Renal cortex interstitium (tissue), 11 donors: ENCODE data around the gene GFPT2. TPM values are rescaled to one million over a fixed set of nuclear protein-coding genes. Genes with fewer than 3 reads are reported as not detected.

ENCODE experiments used
- DNase-seq, 11 donors: peaks; one replicate each; pipeline ENCODE4 v3.0.0-alpha.2; 2013; ENCODE audit warnings: low read depth in 9 of 11, low spot score in 4 of 11; ENCODE audit errors: extremely low read depth in 1 of 11
- polyA plus RNA-seq, 3 donors: library from polyadenylated mRNA; unstranded; fragments of 120-200 nt; gene quantifications; one replicate each; pipeline ENCODE4 v1.2.1, GENCODE V29; 2013; ENCODE audit not compliant: insufficient read length in 3 of 3

GFPT2 gene
- polyA plus RNA-seq, 3 donors, result 4.8 to 6.2 (median 5.3) TPM

GRCh38 chr5:180294913-180295555, 58.1 kb downstream of the GFPT2 start:
- DNase-seq, result no peak

GRCh38 chr5:180294411-180294810, 58.7 kb downstream of the GFPT2 start:
- no peak for DNase-seq

- DNase-seq, result peak; percentile 64 to 84 (median 81)
Observed at GRCh38 chr5:180291943-180292831, 60.9 kb downstream of the GFPT2 start, which contains the start of gene MAPK9. Gene MAPK9 (minus strand): TSS chr5:180292083. CDS start chr5:180280561, 11,522 bp downstream.

GRCh38 chr5:180291234-180291940, 61.7 kb downstream of the GFPT2 start:
- no peak for DNase-seq

GRCh38 chr5:180290568-180291233, 62.4 kb downstream of the GFPT2 start:
- no peak for DNase-seq

GRCh38 chr5:180289966-180290365, 63.2 kb downstream of the GFPT2 start:
- DNase-seq, result no peak

- no peak for DNase-seq
Observed at GRCh38 chr5:180289433-180289832, 63.7 kb downstream of the GFPT2 start.

GRCh38 chr5:180287868-180288267, 65.3 kb downstream of the GFPT2 start:
- DNase-seq, result no peak

- no peak for DNase-seq
Observed at GRCh38 chr5:180287404-180287803, 65.7 kb downstream of the GFPT2 start.

GRCh38 chr5:180284149-180284548, 69.0 kb downstream of the GFPT2 start:
- no peak for DNase-seq

GRCh38 chr5:180283026-180283615, 70.0 kb downstream of the GFPT2 start:
- no peak for DNase-seq

- no peak for DNase-seq
Observed at GRCh38 chr5:180282281-180282680, 70.9 kb downstream of the GFPT2 start.

- no peak for DNase-seq
Observed at GRCh38 chr5:180281706-180282105, 71.4 kb downstream of the GFPT2 start.

GRCh38 chr5:180274695-180275094, 78.4 kb downstream of the GFPT2 start:
- DNase-seq, result no peak

GRCh38 chr5:180271221-180271620, 81.9 kb downstream of the GFPT2 start:
- no peak for DNase-seq

- no peak for DNase-seq
Observed at GRCh38 chr5:180259260-180259611, 93.9 kb downstream of the GFPT2 start.

- DNase-seq, result no peak
Observed at GRCh38 chr5:180253036-180253824, 99.9 kb downstream of the GFPT2 start.

GRCh38 chr5:180251887-180252286, 101.2 kb downstream of the GFPT2 start:
- no peak for DNase-seq
